ENCODE data around the gene EPB41L4B.

DNA sequence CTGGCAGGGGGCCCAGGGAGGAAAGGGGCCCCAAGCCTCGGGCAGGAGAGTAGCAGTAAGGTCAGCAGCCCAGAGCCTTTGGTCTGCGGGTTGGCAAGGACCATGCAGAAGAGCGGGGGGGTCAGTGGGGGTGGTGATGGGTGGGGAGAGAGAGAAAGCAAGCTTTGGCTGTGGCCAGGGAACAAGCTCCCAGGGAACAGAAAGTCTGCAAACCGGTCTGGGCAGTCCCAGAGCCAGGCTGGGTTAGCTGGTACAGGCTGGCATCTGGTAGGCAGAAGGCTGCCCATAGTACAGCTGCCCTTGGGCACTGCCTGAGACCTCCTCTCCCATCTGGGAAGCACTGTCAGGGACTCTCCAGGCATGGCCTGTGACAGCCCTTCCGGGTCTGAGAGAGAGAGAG is 10.5 kb upstream of the EPB41L4B start:
- TF ChIP-seq, protein P1, sequence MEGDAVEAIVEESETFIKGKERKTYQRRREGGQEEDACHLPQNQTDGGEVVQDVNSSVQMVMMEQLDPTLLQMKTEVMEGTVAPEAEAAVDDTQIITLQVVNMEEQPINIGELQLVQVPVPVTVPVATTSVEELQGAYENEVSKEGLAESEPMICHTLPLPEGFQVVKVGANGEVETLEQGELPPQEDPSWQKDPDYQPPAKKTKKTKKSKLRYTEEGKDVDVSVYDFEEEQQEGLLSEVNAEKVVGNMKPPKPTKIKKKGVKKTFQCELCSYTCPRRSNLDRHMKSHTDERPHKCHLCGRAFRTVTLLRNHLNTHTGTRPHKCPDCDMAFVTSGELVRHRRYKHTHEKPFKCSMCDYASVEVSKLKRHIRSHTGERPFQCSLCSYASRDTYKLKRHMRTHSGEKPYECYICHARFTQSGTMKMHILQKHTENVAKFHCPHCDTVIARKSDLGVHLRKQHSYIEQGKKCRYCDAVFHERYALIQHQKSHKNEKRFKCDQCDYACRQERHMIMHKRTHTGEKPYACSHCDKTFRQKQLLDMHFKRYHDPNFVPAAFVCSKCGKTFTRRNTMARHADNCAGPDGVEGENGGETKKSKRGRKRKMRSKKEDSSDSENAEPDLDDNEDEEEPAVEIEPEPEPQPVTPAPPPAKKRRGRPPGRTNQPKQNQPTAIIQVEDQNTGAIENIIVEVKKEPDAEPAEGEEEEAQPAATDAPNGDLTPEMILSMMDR (IDR thresholded peaks at IDR 0.05): no peak
- no peak for TF ChIP-seq POLR2A (IDR thresholded peaks at IDR 0.05; ENCODE audit: low read depth)
- TF ChIP-seq EP300 (IDR thresholded peaks at IDR 0.05): no peak
- TF ChIP-seq POLR2AphosphoS5 (IDR thresholded peaks at IDR 0.05): no peak

Data from esophagus muscularis mucosa (tissue), 4 donors.